ENCODE measurements around the gene IZUMO1.
"Not testable (repeated sequence)": the region's sequence is repeated elsewhere in the genome, so short reads cannot be mapped to it uniquely, and the experiment has no call there.

IZUMO1 gene

DNA sequence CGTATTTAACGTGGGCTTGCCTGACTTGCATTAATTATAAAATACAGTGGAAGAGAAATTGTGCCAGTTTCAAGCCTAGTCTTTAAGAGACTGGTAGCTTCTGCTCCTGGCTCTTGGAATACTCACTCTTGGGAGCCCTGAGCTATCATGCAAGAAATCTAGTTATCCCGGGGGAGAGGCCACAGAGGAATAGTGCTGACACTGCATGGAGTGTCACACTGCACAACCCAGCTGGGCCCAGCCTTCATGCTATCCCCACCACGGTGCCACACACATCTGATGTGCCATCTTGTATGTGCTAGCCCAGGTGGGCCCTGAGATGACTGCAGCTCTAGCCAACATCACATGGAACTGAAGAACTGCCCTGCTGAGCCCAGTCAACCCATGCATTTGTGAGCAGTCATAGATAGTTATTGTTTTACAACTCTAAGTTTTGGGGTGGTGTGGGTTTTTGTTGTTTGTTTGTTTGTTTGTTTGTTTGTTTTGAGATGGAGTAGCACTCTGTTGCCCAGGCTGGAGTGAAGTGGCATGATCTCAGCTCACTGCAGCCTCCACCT, 35.5 kb downstream of the IZUMO1 start:
- DNase-seq: no peak

DNA sequence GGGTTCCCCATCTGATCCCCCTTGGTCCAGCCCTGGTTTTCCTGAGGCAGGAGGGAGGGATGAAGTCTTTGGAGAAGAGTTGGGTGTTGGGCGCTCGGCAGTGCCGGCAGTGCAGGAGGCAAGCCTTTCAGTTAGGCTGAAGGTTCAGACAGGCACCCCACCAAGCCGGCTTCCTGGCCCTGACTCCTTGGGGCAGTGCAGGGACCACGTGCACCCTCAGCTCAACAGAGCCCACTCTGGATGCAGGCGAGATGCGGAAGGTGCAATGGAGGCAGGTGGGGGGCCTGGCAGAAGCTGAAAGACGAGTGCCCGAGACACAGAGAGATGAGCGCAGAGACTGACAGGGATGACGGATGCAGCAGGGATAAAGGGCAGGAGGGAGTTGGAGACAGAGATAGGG, 38.2 kb downstream of the IZUMO1 start:
- DNase-seq: no peak

DNA sequence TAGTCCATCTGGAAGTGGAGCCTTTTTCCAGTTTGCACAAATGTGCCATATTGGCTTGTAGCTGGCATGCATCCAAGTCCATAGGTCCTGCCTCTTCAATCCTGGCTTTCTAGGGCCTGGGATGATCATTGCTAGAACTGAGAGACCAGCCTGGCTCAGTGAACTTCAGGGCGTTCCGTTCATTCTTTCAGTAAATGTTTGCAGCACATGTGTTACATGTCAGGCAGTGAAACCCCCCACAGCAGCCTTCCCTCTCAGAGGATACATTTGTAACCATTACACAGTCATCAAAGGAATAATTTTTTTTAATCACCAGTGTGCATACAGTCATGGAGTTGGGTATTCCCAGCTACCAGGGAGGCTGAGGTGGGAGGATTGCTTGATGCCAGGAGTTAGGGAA, 41.3 kb downstream of the IZUMO1 start:
- DNase-seq: no peak

DNA sequence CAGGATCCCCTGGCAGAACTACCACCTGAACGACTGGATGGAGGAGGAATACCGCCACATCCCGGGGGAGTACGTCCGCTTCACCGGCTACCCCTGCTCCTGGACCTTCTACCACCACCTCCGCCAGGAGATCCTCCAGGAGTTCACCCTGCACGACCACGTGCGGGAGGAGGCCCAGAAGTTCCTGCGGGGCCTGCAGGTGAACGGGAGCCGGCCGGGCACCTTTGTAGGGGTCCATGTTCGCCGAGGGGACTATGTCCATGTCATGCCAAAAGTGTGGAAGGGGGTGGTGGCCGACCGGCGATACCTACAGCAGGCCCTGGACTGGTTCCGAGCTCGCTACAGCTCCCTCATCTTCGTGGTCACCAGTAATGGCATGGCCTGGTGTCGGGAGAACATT, 43.4 kb downstream of the IZUMO1 start:
- no peak for DNase-seq

DNA sequence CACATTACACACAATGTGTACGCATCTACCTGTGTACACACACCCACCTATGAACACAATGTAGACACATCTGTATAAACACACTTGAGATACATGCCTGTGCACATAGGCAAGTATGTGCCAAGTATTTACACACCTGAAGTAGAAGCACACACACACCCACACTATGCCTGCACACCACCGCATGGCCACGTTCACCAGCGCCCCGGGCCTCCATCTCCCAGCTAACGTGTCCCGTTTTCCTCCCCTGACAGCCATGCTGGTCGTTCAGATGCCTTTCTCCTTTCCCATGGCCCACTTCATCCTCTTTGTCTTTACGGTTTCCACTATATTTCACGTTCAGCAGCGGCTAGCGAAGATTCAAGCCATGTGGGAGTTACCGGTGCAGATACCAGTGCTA, 44.0 kb downstream of the IZUMO1 start:
- no peak for DNase-seq

DNA sequence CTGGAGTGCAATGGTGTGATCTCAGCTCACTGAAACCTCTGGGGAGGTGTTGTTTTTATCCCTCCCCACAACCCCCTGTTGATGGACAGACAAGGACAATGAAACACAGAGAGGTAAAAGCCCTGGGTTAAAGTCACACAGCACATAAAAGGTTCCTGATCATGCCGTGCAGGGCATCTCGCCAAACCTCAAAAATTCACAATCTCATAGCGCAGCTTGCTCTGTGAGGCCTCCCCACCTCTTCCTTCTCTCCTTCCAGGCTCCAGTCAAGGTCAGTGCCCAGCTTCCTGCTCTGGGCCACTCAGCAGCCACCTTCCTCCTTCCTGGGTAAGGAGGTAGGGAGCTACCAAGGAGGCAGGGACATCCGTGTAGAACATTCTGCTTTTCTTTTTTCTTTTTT, 48.7 kb downstream of the IZUMO1 start:
- peak; percentile 49 for DNase-seq

DNA sequence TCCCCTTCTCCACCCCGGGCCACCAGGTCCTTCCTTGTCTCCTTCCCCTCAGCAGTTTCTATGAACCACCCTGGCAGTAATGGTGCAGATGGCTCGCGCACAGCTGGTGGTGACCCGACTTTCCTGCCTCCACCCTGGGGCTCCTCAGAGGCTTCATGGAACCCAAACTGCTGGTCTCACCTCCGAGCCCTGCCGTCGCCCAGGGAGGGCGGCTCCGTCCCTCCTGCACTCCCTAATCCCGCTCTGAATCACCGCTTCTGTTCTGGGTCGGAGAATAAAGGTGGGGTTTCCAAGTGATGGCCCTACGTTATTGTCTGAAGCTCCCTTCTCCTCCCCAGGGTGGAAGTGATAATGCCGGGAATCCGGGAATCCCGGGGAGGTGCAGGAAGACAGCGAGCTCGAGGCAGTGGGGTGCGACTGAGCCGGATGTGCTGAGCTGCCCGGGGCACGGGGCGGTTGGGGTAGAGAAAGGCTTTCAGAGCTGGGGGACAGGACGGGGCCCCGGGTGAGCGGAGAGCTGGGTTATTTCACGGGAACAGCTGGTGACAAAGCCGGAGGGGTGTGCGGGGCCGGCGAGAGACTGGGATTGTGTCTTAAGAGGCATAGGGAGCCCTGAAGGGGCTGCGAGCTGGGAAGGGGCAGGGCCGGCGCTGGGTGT, 50.2 kb downstream of the IZUMO1 start:
- DNase-seq: no peak

DNA sequence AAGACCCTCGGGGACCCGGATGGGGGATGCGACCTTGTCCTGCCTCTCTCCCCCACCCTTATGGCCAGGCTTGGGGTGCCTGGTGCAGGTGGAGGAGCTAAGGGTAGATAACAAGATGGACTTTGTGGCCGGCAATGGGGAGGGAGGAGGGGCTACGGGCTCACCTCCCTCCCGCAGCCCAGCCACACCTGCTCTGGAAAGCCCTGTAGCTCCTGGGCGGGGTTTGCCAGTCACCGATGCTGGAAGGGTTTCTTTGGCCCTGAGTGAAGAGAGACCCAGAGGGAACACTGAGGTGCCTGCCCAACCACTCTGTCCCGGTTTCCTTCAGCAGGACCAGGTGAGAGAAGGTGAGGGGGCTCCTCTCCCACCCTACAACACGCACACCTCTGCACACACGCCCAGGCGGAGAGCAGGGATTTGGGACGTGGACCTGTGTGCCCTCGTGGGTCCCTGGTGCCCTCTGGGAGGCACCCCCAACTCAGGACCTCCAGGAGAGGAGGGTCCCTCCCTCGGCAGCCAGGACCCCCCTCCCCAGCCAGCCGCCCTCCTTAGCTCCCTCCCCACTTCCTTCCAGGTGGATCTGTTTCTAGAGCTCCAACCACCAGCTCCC, 50.9 kb downstream of the IZUMO1 start, which contains the start of gene FUT2:
FUT2 (plus strand) TSS at position 229 of the 610 bp plus-strand sequence. CDS start 6,986 bp downstream, outside the sequence.
- DNase-seq: no peak

DNA sequence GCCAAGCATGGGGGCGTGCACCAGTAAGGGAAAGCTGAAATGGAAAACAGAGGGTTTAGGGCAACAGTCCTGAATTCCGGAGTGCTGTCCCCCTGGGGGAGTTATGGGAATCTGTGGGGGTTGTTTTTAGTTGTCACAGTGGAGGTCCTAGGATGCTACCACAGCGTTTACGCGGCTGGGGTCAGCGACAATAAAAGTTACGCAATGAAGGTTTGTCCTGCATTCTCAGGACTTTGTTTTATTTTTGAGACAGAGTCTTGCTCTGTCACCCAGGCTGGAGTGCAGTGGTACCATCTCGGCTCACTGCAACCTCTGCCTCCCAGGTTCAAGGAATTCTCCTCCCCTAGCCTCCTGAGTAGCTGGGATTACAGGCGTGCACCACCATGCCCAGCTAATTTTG, 53.1 kb downstream of the IZUMO1 start:
- not testable (repeated sequence) for DNase-seq

Data from GDM1 (cell line).